ENCODE measurements around the gene SLC5A4.
"Not testable (repeated sequence)": the region's sequence is repeated elsewhere in the genome, so short reads cannot be mapped to it uniquely, and the experiment has no call there.

Gene SLC5A4

GRCh38 chr22:32255217-32255616 lies at the start of gene SLC5A4:
SLC5A4 (minus strand) TSS chr22:32255347; CDS start chr22:32255329, 18 bp downstream.
- FAIRE-seq, result no peak

GRCh38 chr22:32293921-32294320 lies 38.8 kb upstream of the SLC5A4 start:
- not testable (repeated sequence) for FAIRE-seq

- no peak for FAIRE-seq
Measured at GRCh38 chr22:32286290-32286840, 31.2 kb upstream of the SLC5A4 start.

- no peak for FAIRE-seq
Measured at GRCh38 chr22:32281072-32281471, 25.9 kb upstream of the SLC5A4 start.

GRCh38 chr22:32275353-32275752 lies 20.2 kb upstream of the SLC5A4 start:
- FAIRE-seq, result not testable (repeated sequence)

GRCh38 chr22:32271389-32271788 lies 16.2 kb upstream of the SLC5A4 start:
- FAIRE-seq, result no peak

GRCh38 chr22:32270641-32271369 lies 15.7 kb upstream of the SLC5A4 start:
- no peak for FAIRE-seq

GRCh38 chr22:32269316-32269715 lies 14.2 kb upstream of the SLC5A4 start:
- FAIRE-seq, result no peak

GRCh38 chr22:32267011-32267410 lies 11.9 kb upstream of the SLC5A4 start:
- FAIRE-seq, result no peak

GRCh38 chr22:32265882-32266767 lies 11.0 kb upstream of the SLC5A4 start:
- FAIRE-seq, result peak; percentile 84

GRCh38 chr22:32263678-32264077 lies 8.5 kb upstream of the SLC5A4 start:
- FAIRE-seq, result not testable (repeated sequence)

GRCh38 chr22:32261306-32261705 lies 6.2 kb upstream of the SLC5A4 start:
- no peak for FAIRE-seq

GRCh38 chr22:32258791-32259190 lies 3.6 kb upstream of the SLC5A4 start:
- no peak for FAIRE-seq

GRCh38 chr22:32255726-32256125 lies 579 bp upstream of the SLC5A4 start:
- no peak for FAIRE-seq

- no peak for FAIRE-seq
Measured at GRCh38 chr22:32249231-32249630, 5.9 kb downstream of the SLC5A4 start.

- no peak for FAIRE-seq
Measured at GRCh38 chr22:32248276-32248675, 6.9 kb downstream of the SLC5A4 start.

- no peak for FAIRE-seq
Measured at GRCh38 chr22:32246166-32246565, 9.0 kb downstream of the SLC5A4 start.

- no peak for FAIRE-seq
Measured at GRCh38 chr22:32245042-32245441, 10.1 kb downstream of the SLC5A4 start.

GRCh38 chr22:32244547-32244946 lies 10.6 kb downstream of the SLC5A4 start:
- no peak for FAIRE-seq

GRCh38 chr22:32240461-32240860 lies 14.7 kb downstream of the SLC5A4 start:
- no peak for FAIRE-seq

GRCh38 chr22:32237906-32238305 lies 17.2 kb downstream of the SLC5A4 start:
- no peak for FAIRE-seq

- no peak for FAIRE-seq
Measured at GRCh38 chr22:32236970-32237369, 18.2 kb downstream of the SLC5A4 start.

- FAIRE-seq, result no peak
Measured at GRCh38 chr22:32233091-32233490, 22.1 kb downstream of the SLC5A4 start.
